Measurements from ENCODE around the gene ARMC6. TPM values are rescaled to one million over a fixed set of nuclear protein-coding genes. Genes with fewer than 3 reads are reported as not detected.

The ARMC6 gene
- total and polyA plus RNA-seq, 2 of the 13 experiments (the other 11 are each of a cell fraction or from before 2014, with no cell fraction given): 16.2 to 36.8 TPM

DNA sequence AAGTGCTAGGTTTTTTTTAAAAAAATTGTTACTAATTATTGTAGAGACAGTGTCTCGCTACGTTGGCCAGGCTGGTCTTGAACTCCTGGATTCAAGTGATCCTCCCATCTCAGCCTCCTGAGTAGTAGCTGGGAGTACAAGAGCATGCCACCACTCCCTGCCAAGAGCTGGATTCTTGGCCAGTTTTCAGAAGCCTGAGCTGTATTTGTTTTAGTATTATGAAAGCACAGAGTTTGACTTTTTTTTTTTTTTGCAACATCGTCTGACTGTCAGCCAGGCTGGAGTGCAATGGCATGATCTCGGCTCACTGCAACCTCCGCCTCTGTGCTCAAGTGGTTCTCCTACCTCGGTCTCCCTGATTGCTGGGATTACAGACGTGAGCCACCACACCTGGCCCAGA lies 7.0 kb downstream of the ARMC6 start (continued):
- TF ChIP-seq NFE2 (CRISPR knock-in tag; IDR thresholded peaks at IDR 0.05): no peak
- no peak for TF ChIP-seq GATA4 (IDR thresholded peaks at IDR 0.05; ENCODE audit: borderline replicate concordance, low read depth)
- TF ChIP-seq CENPX (CRISPR knock-in tag; IDR thresholded peaks at IDR 0.05): no peak
- no peak for TF ChIP-seq TAF1 (CRISPR knock-in tag; IDR thresholded peaks at IDR 0.05)
- no peak for TF ChIP-seq SNAI1 (CRISPR knock-in tag; IDR thresholded peaks at IDR 0.05; ENCODE audit: borderline replicate concordance)
- peak; percentile 83 for TF ChIP-seq ADNP (CRISPR knock-in tag; IDR thresholded peaks at IDR 0.05)
- TF ChIP-seq, protein P1, sequence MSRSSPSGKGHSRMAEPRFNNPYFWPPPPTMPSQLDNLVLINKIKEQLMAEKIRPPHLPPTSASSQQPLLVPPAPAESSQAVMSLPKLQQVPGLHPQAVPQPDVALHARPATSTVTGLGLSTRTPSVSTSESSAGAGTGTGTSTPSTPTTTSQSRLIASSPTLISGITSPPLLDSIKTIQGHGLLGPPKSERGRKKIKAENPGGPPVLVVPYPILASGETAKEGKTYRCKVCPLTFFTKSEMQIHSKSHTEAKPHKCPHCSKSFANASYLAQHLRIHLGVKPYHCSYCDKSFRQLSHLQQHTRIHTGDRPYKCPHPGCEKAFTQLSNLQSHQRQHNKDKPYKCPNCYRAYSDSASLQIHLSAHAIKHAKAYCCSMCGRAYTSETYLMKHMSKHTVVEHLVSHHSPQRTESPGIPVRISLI (CRISPR knock-in tag; IDR thresholded peaks at IDR 0.05; ENCODE audit: borderline replicate concordance): peak; percentile 97
- TF ChIP-seq FOXJ3 (CRISPR knock-in tag; IDR thresholded peaks at IDR 0.05; ENCODE audit: borderline replicate concordance): peak; percentile 32; the same call in 1 of the 2 replicates
- TF ChIP-seq ZNF775 (CRISPR knock-in tag; IDR thresholded peaks at IDR 0.05; ENCODE audit: borderline replicate concordance): no peak
- TF ChIP-seq, protein P2, sequence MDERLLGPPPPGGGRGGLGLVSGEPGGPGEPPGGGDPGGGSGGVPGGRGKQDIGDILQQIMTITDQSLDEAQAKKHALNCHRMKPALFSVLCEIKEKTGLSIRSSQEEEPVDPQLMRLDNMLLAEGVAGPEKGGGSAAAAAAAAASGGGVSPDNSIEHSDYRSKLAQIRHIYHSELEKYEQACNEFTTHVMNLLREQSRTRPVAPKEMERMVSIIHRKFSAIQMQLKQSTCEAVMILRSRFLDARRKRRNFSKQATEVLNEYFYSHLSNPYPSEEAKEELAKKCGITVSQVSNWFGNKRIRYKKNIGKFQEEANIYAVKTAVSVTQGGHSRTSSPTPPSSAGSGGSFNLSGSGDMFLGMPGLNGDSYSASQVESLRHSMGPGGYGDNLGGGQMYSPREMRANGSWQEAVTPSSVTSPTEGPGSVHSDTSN (CRISPR knock-in tag; IDR thresholded peaks at IDR 0.05): no peak
- TF ChIP-seq IRF2 (CRISPR knock-in tag; IDR thresholded peaks at IDR 0.05): no peak
- TF ChIP-seq, protein P3, sequence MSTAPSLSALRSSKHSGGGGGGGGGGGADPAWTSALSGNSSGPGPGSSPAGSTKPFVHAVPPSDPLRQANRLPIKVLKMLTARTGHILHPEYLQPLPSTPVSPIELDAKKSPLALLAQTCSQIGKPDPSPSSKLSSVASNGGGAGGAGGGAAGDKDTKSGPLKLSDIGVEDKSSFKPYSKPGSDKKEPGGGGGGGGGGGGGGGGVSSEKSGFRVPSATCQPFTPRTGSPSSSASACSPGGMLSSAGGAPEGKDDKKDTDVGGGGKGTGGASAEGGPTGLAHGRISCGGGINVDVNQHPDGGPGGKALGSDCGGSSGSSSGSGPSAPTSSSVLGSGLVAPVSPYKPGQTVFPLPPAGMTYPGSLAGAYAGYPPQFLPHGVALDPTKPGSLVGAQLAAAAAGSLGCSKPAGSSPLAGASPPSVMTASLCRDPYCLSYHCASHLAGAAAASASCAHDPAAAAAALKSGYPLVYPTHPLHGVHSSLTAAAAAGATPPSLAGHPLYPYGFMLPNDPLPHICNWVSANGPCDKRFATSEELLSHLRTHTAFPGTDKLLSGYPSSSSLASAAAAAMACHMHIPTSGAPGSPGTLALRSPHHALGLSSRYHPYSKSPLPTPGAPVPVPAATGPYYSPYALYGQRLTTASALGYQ (CRISPR knock-in tag; IDR thresholded peaks at IDR 0.05): no peak
- TF ChIP-seq SALL2 (CRISPR knock-in tag; IDR thresholded peaks at IDR 0.05): no peak
- TF ChIP-seq, protein P4, sequence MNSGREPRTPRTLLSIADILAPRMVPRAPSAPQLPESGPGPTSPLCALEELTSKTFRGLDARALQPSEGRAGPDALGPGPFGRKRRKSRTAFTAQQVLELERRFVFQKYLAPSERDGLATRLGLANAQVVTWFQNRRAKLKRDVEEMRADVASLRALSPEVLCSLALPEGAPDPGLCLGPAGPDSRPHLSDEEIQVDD (CRISPR knock-in tag; IDR thresholded peaks at IDR 0.05; ENCODE audit: borderline replicate concordance): no peak
- TF ChIP-seq, protein P5, sequence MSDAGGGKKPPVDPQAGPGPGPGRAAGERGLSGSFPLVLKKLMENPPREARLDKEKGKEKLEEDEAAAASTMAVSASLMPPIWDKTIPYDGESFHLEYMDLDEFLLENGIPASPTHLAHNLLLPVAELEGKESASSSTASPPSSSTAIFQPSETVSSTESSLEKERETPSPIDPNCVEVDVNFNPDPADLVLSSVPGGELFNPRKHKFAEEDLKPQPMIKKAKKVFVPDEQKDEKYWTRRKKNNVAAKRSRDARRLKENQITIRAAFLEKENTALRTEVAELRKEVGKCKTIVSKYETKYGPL (CRISPR knock-in tag; IDR thresholded peaks at IDR 0.05): no peak
- TF ChIP-seq NR1H2 (CRISPR knock-in tag; IDR thresholded peaks at IDR 0.05; ENCODE audit: borderline replicate concordance, low read depth): no peak
- no peak for TF ChIP-seq ERF (CRISPR knock-in tag; IDR thresholded peaks at IDR 0.05)
- peak; percentile 53; the same call in 1 of the 2 replicates for TF ChIP-seq GATAD2A (CRISPR knock-in tag; IDR thresholded peaks at IDR 0.05)
- TF ChIP-seq ZNF263 (CRISPR knock-in tag; IDR thresholded peaks at IDR 0.05): peak; percentile 21; the same call in 1 of the 2 replicates
- peak; percentile 17; the same call in 1 of the 2 replicates for TF ChIP-seq ZNF264 (CRISPR knock-in tag; IDR thresholded peaks at IDR 0.05)
- peak; percentile 96 for TF ChIP-seq ZNF614 (CRISPR knock-in tag; IDR thresholded peaks at IDR 0.05; ENCODE audit: borderline replicate concordance)
- TF ChIP-seq, protein P6, sequence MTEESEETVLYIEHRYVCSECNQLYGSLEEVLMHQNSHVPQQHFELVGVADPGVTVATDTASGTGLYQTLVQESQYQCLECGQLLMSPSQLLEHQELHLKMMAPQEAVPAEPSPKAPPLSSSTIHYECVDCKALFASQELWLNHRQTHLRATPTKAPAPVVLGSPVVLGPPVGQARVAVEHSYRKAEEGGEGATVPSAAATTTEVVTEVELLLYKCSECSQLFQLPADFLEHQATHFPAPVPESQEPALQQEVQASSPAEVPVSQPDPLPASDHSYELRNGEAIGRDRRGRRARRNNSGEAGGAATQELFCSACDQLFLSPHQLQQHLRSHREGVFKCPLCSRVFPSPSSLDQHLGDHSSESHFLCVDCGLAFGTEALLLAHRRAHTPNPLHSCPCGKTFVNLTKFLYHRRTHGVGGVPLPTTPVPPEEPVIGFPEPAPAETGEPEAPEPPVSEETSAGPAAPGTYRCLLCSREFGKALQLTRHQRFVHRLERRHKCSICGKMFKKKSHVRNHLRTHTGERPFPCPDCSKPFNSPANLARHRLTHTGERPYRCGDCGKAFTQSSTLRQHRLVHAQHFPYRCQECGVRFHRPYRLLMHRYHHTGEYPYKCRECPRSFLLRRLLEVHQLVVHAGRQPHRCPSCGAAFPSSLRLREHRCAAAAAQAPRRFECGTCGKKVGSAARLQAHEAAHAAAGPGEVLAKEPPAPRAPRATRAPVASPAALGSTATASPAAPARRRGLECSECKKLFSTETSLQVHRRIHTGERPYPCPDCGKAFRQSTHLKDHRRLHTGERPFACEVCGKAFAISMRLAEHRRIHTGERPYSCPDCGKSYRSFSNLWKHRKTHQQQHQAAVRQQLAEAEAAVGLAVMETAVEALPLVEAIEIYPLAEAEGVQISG (CRISPR knock-in tag; IDR thresholded peaks at IDR 0.05): 0 out of 2 replicates have a peak, but pooled peaks have one; percentile 35

All from HepG2 (cell line).